ENCODE results near the gene INHA.

INHA gene

GRCh38 chr2:219605607-219605954, 33.5 kb downstream of the INHA start:
- ChIA-PET POLR2A (interaction anchor here (0.6 to 1.0 kb wide), 2 partner anchors 10 to 1944 kb away, joined by 3 read pairs; no protein-coding TSS in a partner anchor), CTCF (interaction anchor here (1.6 kb wide), 1 partner anchor 46 kb away, joined by 4 read pairs; no protein-coding TSS in a partner anchor)
- TF ChIP-seq ARNT (IDR thresholded peaks at IDR 0.05): no peak
- TF ChIP-seq FOXA1 (IDR thresholded peaks at IDR 0.05): no peak
- TF ChIP-seq PKNOX1 (IDR thresholded peaks at IDR 0.05): no peak
- TF ChIP-seq FOXK2 (IDR thresholded peaks at IDR 0.05): no peak
- no peak for TF ChIP-seq LEF1 (IDR thresholded peaks at IDR 0.05; ENCODE audit: borderline replicate concordance)
- no peak for TF ChIP-seq BHLHE40 (IDR thresholded peaks at IDR 0.05; ENCODE audit: borderline replicate concordance)
- TF ChIP-seq L3MBTL2 (conservative IDR thresholded peaks at IDR 0.05): no peak
- no peak for DNase-seq (ENCODE audit: extremely low spot score)

- no peak for DNase-seq (ENCODE audit: extremely low spot score)
- CTCF ChIA-PET: no interaction called here
- POLR2A ChIA-PET: no interaction called here
- TF ChIP-seq BHLHE40 (IDR thresholded peaks at IDR 0.05; ENCODE audit: borderline replicate concordance) (no peak), FOXK2 (IDR thresholded peaks at IDR 0.05) (no peak), NFRKB (IDR thresholded peaks at IDR 0.05) (no peak), ELF4 (IDR thresholded peaks at IDR 0.05) (no peak), FOXM1 (IDR thresholded peaks at IDR 0.05; ENCODE audit: borderline replicate concordance) (no peak), ZNF384 (IDR thresholded peaks at IDR 0.05) (no peak)
Measured at GRCh38 chr2:219607931-219608330, 35.8 kb downstream of the INHA start.

GRCh38 chr2:219608399-219608964, 36.4 kb downstream of the INHA start:
- TF ChIP-seq PKNOX1 (IDR thresholded peaks at IDR 0.05) (no peak), TARDBP (IDR thresholded peaks at IDR 0.05) (no peak), ELF4 (IDR thresholded peaks at IDR 0.05) (no peak), FOXK2 (IDR thresholded peaks at IDR 0.05) (no peak), HDGF (IDR thresholded peaks at IDR 0.05; ENCODE audit: borderline replicate concordance) (no peak), SP1 (IDR thresholded peaks at IDR 0.05) (no peak), FOXA1 (IDR thresholded peaks at IDR 0.05) (no peak), CTBP1 (IDR thresholded peaks at IDR 0.05; ENCODE audit: borderline replicate concordance) (no peak), L3MBTL2 (conservative IDR thresholded peaks at IDR 0.05) (no peak), ZNF384 (IDR thresholded peaks at IDR 0.05) (no peak), BHLHE40 (IDR thresholded peaks at IDR 0.05; ENCODE audit: borderline replicate concordance) (no peak), SUZ12 (IDR thresholded peaks at IDR 0.05) (no peak), ARNT (IDR thresholded peaks at IDR 0.05) (no peak)
- CTCF ChIA-PET: no interaction called here
- POLR2A ChIA-PET: no interaction called here
- no peak for DNase-seq (ENCODE audit: extremely low spot score)

GRCh38 chr2:219609149-219609750, 37.1 kb downstream of the INHA start:
- ChIA-PET POLR2A (interaction anchor here (0.7 kb wide), 1 partner anchor 12 kb away, joined by 4 read pairs; no protein-coding TSS in a partner anchor), CTCF (no interaction called here)
- DNase-seq (ENCODE audit: extremely low spot score): no peak
- no peak for TF ChIP-seq L3MBTL2 (conservative IDR thresholded peaks at IDR 0.05)

- POLR2A ChIA-PET: interaction anchor here (0.9 kb wide), 1 partner anchor 14 kb away, joined by 4 read pairs; the partner anchor contains the start of gene STK11IP
- CTCF ChIA-PET: no interaction called here
- TF ChIP-seq SUZ12 (IDR thresholded peaks at IDR 0.05) (no peak), FOXM1 (IDR thresholded peaks at IDR 0.05; ENCODE audit: borderline replicate concordance) (no peak), ELF4 (IDR thresholded peaks at IDR 0.05) (no peak), FOXA1 (IDR thresholded peaks at IDR 0.05) (no peak), ARNT (IDR thresholded peaks at IDR 0.05) (no peak), HDGF (IDR thresholded peaks at IDR 0.05; ENCODE audit: borderline replicate concordance) (no peak)
- no peak for DNase-seq (ENCODE audit: extremely low spot score)
Measured at GRCh38 chr2:219611306-219611705, 39.2 kb downstream of the INHA start.

GRCh38 chr2:219611866-219612576, 39.9 kb downstream of the INHA start:
- no peak for TF ChIP-seq ARNT (IDR thresholded peaks at IDR 0.05)
- no peak for TF ChIP-seq ZNF384 (IDR thresholded peaks at IDR 0.05)
- no peak for TF ChIP-seq CTBP1 (IDR thresholded peaks at IDR 0.05; ENCODE audit: borderline replicate concordance)
- TF ChIP-seq SUZ12 (IDR thresholded peaks at IDR 0.05): no peak
- TF ChIP-seq SP1 (IDR thresholded peaks at IDR 0.05): no peak
- no peak for TF ChIP-seq FOXA1 (IDR thresholded peaks at IDR 0.05)
- TF ChIP-seq FOXK2 (IDR thresholded peaks at IDR 0.05): no peak
- TF ChIP-seq ELF4 (IDR thresholded peaks at IDR 0.05): no peak
- no peak for TF ChIP-seq HDGF (IDR thresholded peaks at IDR 0.05; ENCODE audit: borderline replicate concordance)
- no peak for TF ChIP-seq TARDBP (IDR thresholded peaks at IDR 0.05)
- no peak for TF ChIP-seq NFRKB (IDR thresholded peaks at IDR 0.05)
- no peak for TF ChIP-seq L3MBTL2 (conservative IDR thresholded peaks at IDR 0.05)
- no peak for TF ChIP-seq PKNOX1 (IDR thresholded peaks at IDR 0.05)
- CTCF ChIA-PET: interaction anchor here (0.6 kb wide), 1 partner anchor 76 kb away, joined by 4 read pairs; no protein-coding TSS in a partner anchor
- DNase-seq (ENCODE audit: extremely low spot score): no peak
- POLR2A ChIA-PET: no interaction called here
